Breast epithelium (tissue), 3 donors: ENCODE measurements around the gene MYCN.

ENCODE experiments used
- CTCF ChIP-seq, 3 donors: fragments of 450-650 bp; IDR thresholded peaks; one replicate each; pipeline ENCODE4 v1.5.1; 2016 to 2017; ENCODE audit warnings: antibody characterized with exemption in 3 of 3, mild to moderate bottlenecking in 3 of 3, moderate library complexity in 3 of 3
- POLR2A ChIP-seq: fragments of 450-650 bp; IDR thresholded peaks from one replicate; pipeline ENCODE4 v1.6.1; 2016; ENCODE audit warnings: antibody characterized with exemption, mild to moderate bottlenecking, moderate library complexity

GRCh38 chr2:15971831-15972522 is 31.6 kb downstream of the MYCN start:
- TF ChIP-seq POLR2A: no peak
- TF ChIP-seq CTCF (IDR thresholded peaks at IDR 0.05): no peak
